GM23338 (cell line): ENCODE measurements around the gene RFFL. TPM values are rescaled to one million over a fixed set of nuclear protein-coding genes. Genes with fewer than 3 reads are reported as not detected.

Experiments used
- ATAC-seq: fragments of 200-7000 bp; cut with Tn5 transposase; 3 replicates; pipeline ENCODE4 v1.9.1; 2020
- DNase-seq: peaks from one replicate; pipeline ENCODE4 v3.0.0-alpha.2; 2015; ENCODE audit warnings: low spot score
- H2AFZ ChIP-seq: fragments of 200-600 bp; sonication (generic); 2 replicates; pipeline ENCODE4 v1.8.0; 2016; ENCODE audit warnings: antibody characterized with exemption, mild to moderate bottlenecking, moderate library complexity
- H3F3A ChIP-seq: fragments of 200-600 bp; sonication (generic); replicated peaks from 2 replicates; pipeline ENCODE4 v1.8.0; 2017; ENCODE audit warnings: antibody characterized with exemption, mixed run types, low read depth
- H3K27ac ChIP-seq: fragments of 200-600 bp; sonication (generic); 2 replicates; pipeline ENCODE4 v1.6.1; 2016; ENCODE audit warnings: low read depth
- H3K27me3 ChIP-seq: fragments of 200-600 bp; sonication (generic); 2 replicates; pipeline ENCODE4 v1.8.0; 2016; ENCODE audit warnings: mild to moderate bottlenecking, mixed run types, moderate library complexity; ENCODE audit not compliant: insufficient read depth
- H3K36me3 ChIP-seq: fragments of 200-600 bp; sonication (generic); 2 replicates; pipeline ENCODE4 v1.8.0; 2016; ENCODE audit warnings: mild to moderate bottlenecking; ENCODE audit not compliant: insufficient read depth
- H3K4me1 ChIP-seq: fragments of 200-600 bp; sonication (generic); 2 replicates; pipeline ENCODE4 v1.8.0; 2016; ENCODE audit warnings: mild to moderate bottlenecking, moderate library complexity; ENCODE audit not compliant: insufficient read depth
- H3K4me2 ChIP-seq: fragments of 200-600 bp; sonication (generic); 2 replicates; pipeline ENCODE4 v1.7.1; 2017; ENCODE audit warnings: mixed run types
- H3K4me3 ChIP-seq: fragments of 200-600 bp; sonication (generic); 2 replicates; pipeline ENCODE4 v1.6.1; 2016; ENCODE audit warnings: mixed run types
- H3K79me2 ChIP-seq: fragments of 200-600 bp; sonication (generic); replicated peaks from 2 replicates; pipeline ENCODE4 v1.8.0; 2017; ENCODE audit warnings: mild to moderate bottlenecking; ENCODE audit not compliant: insufficient read depth
- H3K9me2 ChIP-seq: fragments of 200-600 bp; sonication (generic); 2 replicates; pipeline ENCODE4 v1.8.0; 2017; ENCODE audit not compliant: insufficient read depth
- H4K20me1 ChIP-seq: fragments of 200-600 bp; sonication (generic); replicated peaks from 2 replicates; pipeline ENCODE4 v1.8.0; 2017; ENCODE audit warnings: mild to moderate bottlenecking; ENCODE audit not compliant: insufficient read depth
- H3K27ac Mint-ChIP-seq: 2 replicates; pipeline ENCODE4 v1.8.0; 2020; ENCODE audit warnings: inconsistent platforms, mild to moderate bottlenecking, moderate library complexity, mixed read lengths
- H3K27me3 Mint-ChIP-seq: 3 replicates; pipeline ENCODE4 v1.8.0; 2022; ENCODE audit warnings: low read depth, mild to moderate bottlenecking, moderate library complexity, mixed read lengths, inconsistent platforms; ENCODE audit not compliant: insufficient read depth, poor library complexity
- H3K36me3 Mint-ChIP-seq: 3 replicates; pipeline ENCODE4 v1.8.0; 2021; ENCODE audit warnings: low read depth, mild to moderate bottlenecking, inconsistent platforms, moderate library complexity, mixed read lengths
- H3K4me1 Mint-ChIP-seq: 3 replicates; pipeline ENCODE4 v1.8.0; 2020; ENCODE audit warnings: mild to moderate bottlenecking, inconsistent platforms, mixed read lengths
- H3K4me3 Mint-ChIP-seq: 3 replicates; pipeline ENCODE4 v1.8.0; 2021; ENCODE audit warnings: moderate library complexity, mild to moderate bottlenecking, inconsistent platforms, mixed read lengths
- H3K9me3 Mint-ChIP-seq: 3 replicates; pipeline ENCODE4 v1.8.0; 2020; ENCODE audit warnings: moderate library complexity, mild to moderate bottlenecking, inconsistent platforms, mixed read lengths
- EZH2 ChIP-seq: fragments of 200-600 bp; sonication (generic); IDR thresholded peaks from one replicate; pipeline ENCODE4 v1.8.0; 2017; ENCODE audit warnings: antibody characterized with exemption, mild to moderate bottlenecking, low read depth; ENCODE audit not compliant: unreplicated experiment
- EZH2phosphoT487 ChIP-seq: fragments of 200-600 bp; sonication (generic); IDR thresholded peaks from one replicate; pipeline ENCODE4 v1.8.1; 2018; ENCODE audit warnings: antibody characterized with exemption; ENCODE audit not compliant: unreplicated experiment
- JUNB ChIP-seq: IDR thresholded peaks from one replicate; pipeline ENCODE4 v1.6.1; 2016; ENCODE audit warnings: antibody characterized with exemption; ENCODE audit not compliant: unreplicated experiment
- POLR2AphosphoS5 ChIP-seq: IDR thresholded peaks from 2 replicates; pipeline ENCODE4 v1.6.1; 2016; ENCODE audit warnings: antibody characterized with exemption, low read depth
- STAT1 ChIP-seq: IDR thresholded peaks from one replicate; pipeline ENCODE4 v1.6.1; 2016; ENCODE audit warnings: antibody characterized with exemption; ENCODE audit not compliant: unreplicated experiment
- ZNF114 ChIP-seq: fragments of 250-450 bp; sonication (Bioruptor Pico); IDR thresholded peaks from 2 replicates; pipeline ENCODE4 v1.5.0; 2020; ENCODE audit warnings: mild to moderate bottlenecking, moderate library complexity
- ZNF331 ChIP-seq: fragments of 250-450 bp; sonication (Bioruptor Pico); IDR thresholded peaks from 2 replicates; pipeline ENCODE4 v1.5.0; 2020; ENCODE audit warnings: low read depth, mild to moderate bottlenecking, moderate library complexity
- ZNF462 ChIP-seq: fragments of 250-450 bp; sonication (Bioruptor Pico); IDR thresholded peaks from 2 replicates; pipeline ENCODE4 v1.5.0; 2020; ENCODE audit warnings: mild to moderate bottlenecking, moderate library complexity
- polyA plus RNA-seq: library from polyadenylated mRNA; unstranded; fragments of >200 nt; fragmentation: Nextera tagmentation; extraction: Ambion mirVana; gene quantifications from 2 replicates; pipeline ENCODE4 v1.2.1, GENCODE V29; 2016
- total RNA-seq: library from RNA; depleted of rRNA; stranded (reverse); fragments of >200 nt; shearing (Covaris generic); gene quantifications from 2 replicates; pipeline ENCODE4 v1.2.3, GENCODE V29; 2014

RFFL gene
- total and polyA plus RNA-seq, 2 experiments from 2014 or later = 4.1 to 22.2 TPM

- Histone ChIP-seq H3K27me3 (no peaks in the 10 kb centered on the region), H3K27ac (no peak overlapping the region), H3K4me3 (no peak overlapping the region), H2AFZ (no peak overlapping the region), H3K36me3 (peaks cover 76% of the 10 kb centered on the region), H3K79me2 (no peaks in the 10 kb centered on the region), H3K9me2 (no peaks in the 10 kb centered on the region), H3K4me2 (no peak overlapping the region), H3K4me1 (no peaks in the 10 kb centered on the region), H3F3A (no peaks in the 10 kb centered on the region), H4K20me1 (peaks cover 3% of the 10 kb centered on the region)
- peaks cover 93% of the 10 kb centered on the region for H3K36me3 Mint-ChIP-seq
- peaks cover 3% of the 10 kb centered on the region for H3K27me3 Mint-ChIP-seq
- ATAC-seq = no peak
- H3K4me1 Mint-ChIP-seq = no peaks in the 10 kb centered on the region
- no peak for DNase-seq
- H3K4me3 Mint-ChIP-seq = no peak overlapping the region
- TF ChIP-seq STAT1 = no peak
- H3K27ac Mint-ChIP-seq = no peak overlapping the region
- no peaks in the 10 kb centered on the region for H3K9me3 Mint-ChIP-seq
Measured at GRCh38 chr17:34996422-34997285, 66.9 kb downstream of the RFFL start.

DNA sequence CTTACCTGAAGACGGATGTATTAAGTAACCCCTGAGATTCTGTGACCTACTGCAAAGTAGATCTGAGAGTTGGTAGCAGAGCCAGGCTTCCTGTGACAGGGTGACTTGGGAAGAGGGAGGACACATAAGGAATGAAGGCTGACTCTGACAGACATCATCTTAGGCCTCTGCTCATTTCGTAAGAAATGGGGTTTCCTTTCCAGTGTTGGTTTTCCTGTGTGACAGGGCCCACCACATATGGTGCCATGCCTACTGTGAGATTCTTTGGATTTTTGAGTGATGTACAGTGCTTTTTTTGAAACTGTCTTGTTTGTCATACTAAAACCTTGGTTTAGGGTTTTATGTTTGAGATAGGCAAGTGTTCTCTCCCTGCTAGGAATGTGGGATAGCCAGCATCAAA is 70.5 kb downstream of the RFFL start:
- H3K27me3 ChIP-seq = no peaks in the 10 kb centered on the region
- peaks cover 72% of the 10 kb centered on the region for H3K36me3 ChIP-seq
- no peaks in the 10 kb centered on the region for H3K4me1 Mint-ChIP-seq
- no peak for DNase-seq
- H3K4me2 ChIP-seq = no peak overlapping the region
- H3F3A ChIP-seq = no peaks in the 10 kb centered on the region
- no peak overlapping the region for H3K27ac ChIP-seq
- no peak overlapping the region for H3K4me3 ChIP-seq
- peaks cover 91% of the 10 kb centered on the region for H3K36me3 Mint-ChIP-seq
- H3K79me2 ChIP-seq = no peaks in the 10 kb centered on the region
- no peaks in the 10 kb centered on the region for H3K4me1 ChIP-seq
- H3K4me3 Mint-ChIP-seq = no peak overlapping the region
- H3K27ac Mint-ChIP-seq = no peak overlapping the region
- H3K27me3 Mint-ChIP-seq = peaks cover 1% of the 10 kb centered on the region
- no peak for ATAC-seq
- H3K9me3 Mint-ChIP-seq = no peaks in the 10 kb centered on the region
- no peak overlapping the region for H2AFZ ChIP-seq
- peaks cover 23% of the 10 kb centered on the region for H4K20me1 ChIP-seq
- TF ChIP-seq JUNB = no peak
- no peak for TF ChIP-seq EZH2phosphoT487
- TF ChIP-seq EZH2 = no peak
- TF ChIP-seq ZNF331 (CRISPR knock-in tag) = no peak
- no peaks in the 10 kb centered on the region for H3K9me2 ChIP-seq

DNA sequence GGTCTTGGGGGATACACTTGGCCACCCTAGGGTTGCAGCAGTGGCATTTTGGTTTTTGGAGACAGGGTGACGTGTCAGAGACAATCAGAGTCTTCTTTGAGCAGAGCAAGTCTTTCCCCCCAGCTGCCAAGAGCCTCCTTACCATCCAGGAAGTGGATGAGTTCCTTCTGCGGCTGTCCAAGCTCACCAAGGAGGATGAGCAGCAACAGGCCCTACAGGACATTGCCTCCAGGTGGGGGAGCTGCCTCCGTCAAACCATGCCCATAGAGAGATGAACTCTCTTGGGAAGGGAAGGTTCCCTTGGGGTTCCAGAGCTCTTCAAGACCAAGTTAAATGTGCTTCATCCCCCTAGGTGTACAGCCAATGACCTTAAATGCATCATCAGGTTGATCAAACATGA is 71.9 kb downstream of the RFFL start:
- H3F3A ChIP-seq = no peaks in the 10 kb centered on the region
- H3K27me3 Mint-ChIP-seq = peaks cover 1% of the 10 kb centered on the region
- TF ChIP-seq POLR2AphosphoS5 (no peak), ZNF114 (no peak), ZNF462 (no peak)
- H3K27ac ChIP-seq = no peak overlapping the region
- no peak overlapping the region for H2AFZ ChIP-seq
- H3K4me2 ChIP-seq = no peak overlapping the region
- H4K20me1 ChIP-seq = peaks cover 24% of the 10 kb centered on the region
- ATAC-seq (no peak), DNase-seq (no peak)
- no peaks in the 10 kb centered on the region for H3K4me1 Mint-ChIP-seq
- H3K27ac Mint-ChIP-seq = no peak overlapping the region
- H3K9me2 ChIP-seq = no peaks in the 10 kb centered on the region
- H3K79me2 ChIP-seq = peaks cover 12% of the 10 kb centered on the region; the same call in 1 of the 2 replicates
- H3K36me3 ChIP-seq = peaks cover 76% of the 10 kb centered on the region
- peaks cover 95% of the 10 kb centered on the region for H3K36me3 Mint-ChIP-seq
- H3K9me3 Mint-ChIP-seq = no peaks in the 10 kb centered on the region
- H3K4me3 ChIP-seq = no peak overlapping the region
- H3K27me3 ChIP-seq = no peaks in the 10 kb centered on the region
- H3K4me3 Mint-ChIP-seq = no peak overlapping the region
- H3K4me1 ChIP-seq = no peaks in the 10 kb centered on the region
